Esophagus muscularis mucosa (tissue), 4 donors: ENCODE data around the gene SHOC2.

Source experiments
- EP300 ChIP-seq: sonication (generic); formaldehyde crosslinking; IDR thresholded peaks from one replicate; pipeline ENCODE4 v1.6.1; 2017; ENCODE audit warnings: antibody characterized with exemption
- POLR2A ChIP-seq: fragments of 450-650 bp; IDR thresholded peaks from one replicate; pipeline ENCODE4 v1.6.1; 2017; ENCODE audit warnings: antibody characterized with exemption, moderate library complexity, mild to moderate bottlenecking, low read depth
- POLR2AphosphoS5 ChIP-seq, 2 donors: sonication (generic); formaldehyde crosslinking; IDR thresholded peaks; one replicate each; pipeline ENCODE4 v1.6.1; 2017; ENCODE audit warnings: antibody characterized with exemption in 2 of 2
- TF ChIP-seq, protein P1 (sequence below), 3 experiments: fragments of 200-600 bp in 2 of 3; fragments of 450-650 bp in 1 of 3; sonication (generic) in 2 of 3; IDR thresholded peaks; one replicate each; pipeline ENCODE4 v1.5.1; 2017 to 2019; ENCODE audit warnings: antibody characterized with exemption in 3 of 3, mild to moderate bottlenecking in 2 of 3, moderate library complexity in 1 of 3

DNA sequence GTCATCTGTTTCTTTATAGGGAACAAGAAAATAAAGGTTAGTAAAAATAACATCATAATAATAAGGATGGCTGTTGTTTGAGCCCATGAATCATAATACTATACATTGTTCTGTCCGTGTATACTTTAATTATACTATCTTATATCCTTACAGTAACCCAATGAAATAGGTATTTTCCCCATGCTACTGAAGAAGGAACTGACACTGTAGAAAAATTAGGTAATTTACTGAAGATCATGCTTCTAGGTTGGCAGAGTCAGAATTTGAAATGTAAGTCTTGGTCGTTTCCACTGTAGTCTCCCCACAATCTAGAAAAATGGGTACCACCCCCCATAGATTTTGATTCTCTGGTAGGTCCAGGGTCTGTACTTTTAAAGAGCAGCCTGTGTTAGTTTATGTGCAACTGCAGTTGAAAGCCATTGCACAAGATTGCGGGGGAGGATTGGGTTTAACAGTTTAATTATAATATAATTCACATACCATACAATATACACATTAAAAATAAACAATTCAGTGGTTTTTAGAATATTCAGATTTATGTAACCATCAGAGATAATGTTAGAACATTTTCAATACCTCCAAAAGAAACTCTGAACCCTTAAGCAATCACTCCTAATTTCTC lies 47.7 kb downstream of the SHOC2 start:
- TF ChIP-seq, protein P1, sequence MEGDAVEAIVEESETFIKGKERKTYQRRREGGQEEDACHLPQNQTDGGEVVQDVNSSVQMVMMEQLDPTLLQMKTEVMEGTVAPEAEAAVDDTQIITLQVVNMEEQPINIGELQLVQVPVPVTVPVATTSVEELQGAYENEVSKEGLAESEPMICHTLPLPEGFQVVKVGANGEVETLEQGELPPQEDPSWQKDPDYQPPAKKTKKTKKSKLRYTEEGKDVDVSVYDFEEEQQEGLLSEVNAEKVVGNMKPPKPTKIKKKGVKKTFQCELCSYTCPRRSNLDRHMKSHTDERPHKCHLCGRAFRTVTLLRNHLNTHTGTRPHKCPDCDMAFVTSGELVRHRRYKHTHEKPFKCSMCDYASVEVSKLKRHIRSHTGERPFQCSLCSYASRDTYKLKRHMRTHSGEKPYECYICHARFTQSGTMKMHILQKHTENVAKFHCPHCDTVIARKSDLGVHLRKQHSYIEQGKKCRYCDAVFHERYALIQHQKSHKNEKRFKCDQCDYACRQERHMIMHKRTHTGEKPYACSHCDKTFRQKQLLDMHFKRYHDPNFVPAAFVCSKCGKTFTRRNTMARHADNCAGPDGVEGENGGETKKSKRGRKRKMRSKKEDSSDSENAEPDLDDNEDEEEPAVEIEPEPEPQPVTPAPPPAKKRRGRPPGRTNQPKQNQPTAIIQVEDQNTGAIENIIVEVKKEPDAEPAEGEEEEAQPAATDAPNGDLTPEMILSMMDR (IDR thresholded peaks at IDR 0.05) = no peak
- TF ChIP-seq POLR2A (no peak), POLR2AphosphoS5 (IDR thresholded peaks at IDR 0.05) (no peak), EP300 (no peak)
